Stimulated activated CD4-positive, alpha-beta T cell treated with anti-CD3 and anti-CD28 coated beads, Interleukin-15, amount 100 ng/mL, for 1 hour (primary cell): ENCODE data around the gene CEMIP2.

ENCODE experiments used
- DNase-seq, 2 donors: peaks; one replicate each; pipeline ENCODE4 v3.0.0-alpha.2; 2020; ENCODE audit warnings: low read depth in 1 of 2, low spot score in 1 of 2

The CEMIP2 gene

GRCh38 chr9:71748280-71748743, 20.0 kb downstream of the CEMIP2 start:
- no peak for DNase-seq

GRCh38 chr9:71747576-71747975, 20.7 kb downstream of the CEMIP2 start:
- no peak for DNase-seq

GRCh38 chr9:71746758-71747125, 21.6 kb downstream of the CEMIP2 start:
- no peak for DNase-seq

DNA sequence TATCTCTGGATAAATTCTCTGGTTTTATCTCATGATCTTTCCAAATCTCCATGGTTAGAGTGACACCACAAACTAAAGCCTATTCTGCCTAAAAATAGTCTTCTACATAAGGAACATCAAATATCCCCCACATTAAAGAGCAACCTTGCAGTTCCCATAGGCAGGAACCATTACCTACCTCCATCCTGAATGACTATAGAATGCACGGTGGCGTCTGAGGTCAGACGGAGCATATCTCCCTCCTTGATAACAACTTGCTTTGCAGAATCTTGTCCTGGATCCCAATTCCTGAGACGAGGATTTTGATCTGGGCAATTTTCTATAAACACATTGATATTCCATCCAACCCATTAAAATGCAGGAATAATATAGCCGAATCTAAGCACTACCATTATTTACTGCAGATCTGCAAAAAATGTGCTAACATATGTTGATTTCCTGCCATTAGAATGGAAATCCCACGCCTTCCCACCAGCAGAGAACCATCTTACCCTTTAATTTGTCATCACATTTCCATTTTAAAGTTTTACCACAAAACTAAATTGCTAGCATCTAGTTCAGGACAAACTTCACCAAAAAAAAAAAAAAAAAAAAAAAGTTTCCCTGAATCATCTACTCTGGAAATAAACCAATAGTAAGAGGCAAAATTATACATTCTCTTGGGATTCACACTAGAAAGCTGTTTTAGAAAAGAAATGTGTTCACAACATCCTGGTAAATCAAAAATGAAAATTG, 22.1 kb downstream of the CEMIP2 start:
- no peak for DNase-seq

GRCh38 chr9:71744754-71745521, 23.4 kb downstream of the CEMIP2 start:
- DNase-seq = no peak

- DNase-seq = no peak
These were observed 24.4 kb downstream of the CEMIP2 start for GRCh38 chr9:71743882-71744281.

GRCh38 chr9:71743217-71743705, 25.1 kb downstream of the CEMIP2 start:
- DNase-seq = no peak

DNA sequence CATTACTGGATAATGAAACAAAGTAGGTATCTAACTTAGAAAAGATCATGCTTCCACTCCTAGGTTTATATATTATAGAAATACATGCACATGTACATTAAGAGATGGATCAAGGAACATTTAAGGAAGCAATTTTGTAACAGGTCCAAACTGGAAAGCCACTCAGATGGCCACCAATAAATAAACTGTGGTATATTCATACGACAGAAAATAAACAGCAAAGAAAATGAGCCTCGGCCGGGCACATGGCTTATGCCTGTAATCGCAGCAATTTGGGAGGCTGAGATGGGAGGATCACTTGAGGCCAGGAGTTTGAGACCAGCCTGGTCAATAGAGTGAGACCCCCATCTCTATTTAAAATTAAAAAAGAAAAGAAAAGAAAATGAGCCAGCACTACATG, 25.6 kb downstream of the CEMIP2 start:
- DNase-seq = no peak

DNA sequence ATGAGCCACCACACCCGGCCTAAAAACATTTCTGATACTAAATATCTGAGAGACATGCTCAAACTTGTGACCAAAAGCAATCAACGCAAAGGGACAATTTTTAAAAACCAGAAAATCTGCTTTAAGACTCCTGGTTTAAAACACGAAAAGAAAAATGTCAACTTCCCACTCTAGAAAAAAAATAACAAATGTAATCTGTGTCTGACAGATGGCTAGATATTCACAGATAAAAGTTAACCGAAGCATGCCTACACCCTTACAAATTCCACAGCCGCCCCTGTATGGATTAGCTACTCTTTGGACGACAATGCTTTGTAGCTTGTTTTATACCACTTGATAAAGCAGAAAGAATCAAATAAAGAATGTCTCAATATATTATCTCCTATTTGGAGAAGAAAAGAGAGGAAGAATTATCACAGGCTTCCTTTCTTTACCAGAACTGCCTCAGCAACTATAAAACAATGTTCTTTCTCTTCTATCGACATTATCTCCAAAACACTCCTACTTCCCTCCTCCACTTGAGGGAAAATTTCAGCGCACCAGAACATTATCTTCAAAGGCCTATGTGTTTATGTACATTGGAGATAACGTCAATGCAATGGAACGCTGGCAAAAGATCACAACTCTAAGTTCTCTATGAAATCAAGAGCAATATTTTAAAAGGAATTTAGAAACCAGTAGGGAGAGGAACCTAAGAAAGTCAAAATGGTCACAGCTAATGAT, 26.2 kb downstream of the CEMIP2 start:
- no peak for DNase-seq

DNA sequence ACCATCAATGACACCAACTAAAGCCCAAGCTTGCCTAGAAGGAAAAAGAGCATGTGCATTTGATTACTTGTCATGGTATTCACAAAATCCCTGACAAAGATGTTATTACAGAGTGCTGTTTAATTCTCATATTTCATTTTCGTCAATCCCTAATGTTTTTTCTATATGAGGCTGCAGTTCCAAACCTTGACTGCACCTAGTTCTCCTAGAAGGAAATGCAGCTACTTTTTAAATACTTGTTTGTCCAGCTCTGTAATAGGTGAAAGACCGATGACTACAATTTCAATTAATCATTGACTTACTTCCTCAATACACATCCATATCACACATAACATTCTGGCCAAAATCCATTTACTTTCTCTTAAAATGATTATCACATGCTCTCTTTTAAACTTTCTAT, 28.1 kb downstream of the CEMIP2 start:
- DNase-seq = no peak

DNA sequence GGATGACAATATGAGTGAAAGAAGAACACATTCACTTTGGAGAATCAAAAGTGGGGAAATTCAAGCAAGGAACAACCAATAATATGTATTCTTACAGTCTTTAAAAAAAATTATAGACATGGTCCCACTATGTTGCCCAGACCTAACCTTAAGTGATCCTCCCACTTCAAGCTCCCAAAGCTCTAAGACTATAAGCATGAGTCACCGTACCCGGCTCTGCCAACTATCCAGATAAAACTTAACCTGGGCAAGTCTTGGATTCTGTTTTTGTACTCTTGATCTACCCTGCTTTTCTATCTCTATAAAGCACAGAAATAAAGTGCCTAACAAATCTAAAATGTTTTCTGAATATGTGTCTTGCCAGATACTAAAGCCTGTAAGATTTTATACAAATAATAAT, 30.9 kb downstream of the CEMIP2 start:
- no peak for DNase-seq

DNA sequence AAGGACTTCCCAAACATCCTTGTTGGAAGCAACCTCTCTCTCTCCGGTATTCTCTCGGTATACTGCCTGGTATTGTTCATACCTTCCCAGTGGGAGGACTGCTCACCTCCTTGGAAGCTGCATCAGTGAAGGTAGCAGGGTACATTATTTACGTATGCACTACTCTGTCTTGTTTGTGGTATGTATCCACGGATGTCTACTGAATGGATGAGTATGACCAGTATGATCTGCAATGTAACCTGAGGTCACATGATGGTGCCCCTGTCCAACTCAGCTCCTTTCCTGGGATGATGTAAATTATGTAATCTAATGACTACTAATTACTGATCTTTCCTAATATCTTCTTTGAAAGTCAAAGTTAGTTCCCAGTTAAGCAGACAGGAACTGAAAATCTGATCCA, 32.1 kb downstream of the CEMIP2 start:
- DNase-seq = no peak

GRCh38 chr9:71734950-71735349, 33.4 kb downstream of the CEMIP2 start:
- DNase-seq = no peak

DNA sequence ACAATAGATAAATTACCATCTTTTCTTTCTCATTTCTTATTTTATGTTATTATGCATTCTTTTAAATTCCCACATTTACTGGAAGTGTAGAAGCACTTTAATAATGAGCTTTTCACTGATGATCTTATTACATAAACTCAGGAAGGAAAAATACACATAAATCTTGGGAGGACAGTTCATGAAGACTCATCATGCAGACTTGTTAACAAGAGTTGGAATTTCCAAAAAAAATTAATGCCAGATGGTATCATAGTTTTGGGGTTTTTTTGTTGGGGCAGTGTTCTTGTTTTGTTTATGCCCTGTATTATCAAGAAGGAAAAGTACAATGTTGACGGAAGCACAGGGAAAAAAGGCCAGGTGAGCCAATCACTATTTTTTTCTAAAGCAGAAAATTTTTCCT, 35.1 kb downstream of the CEMIP2 start:
- DNase-seq = no peak

GRCh38 chr9:71729816-71730526, 38.3 kb downstream of the CEMIP2 start:
- DNase-seq = no peak

DNA sequence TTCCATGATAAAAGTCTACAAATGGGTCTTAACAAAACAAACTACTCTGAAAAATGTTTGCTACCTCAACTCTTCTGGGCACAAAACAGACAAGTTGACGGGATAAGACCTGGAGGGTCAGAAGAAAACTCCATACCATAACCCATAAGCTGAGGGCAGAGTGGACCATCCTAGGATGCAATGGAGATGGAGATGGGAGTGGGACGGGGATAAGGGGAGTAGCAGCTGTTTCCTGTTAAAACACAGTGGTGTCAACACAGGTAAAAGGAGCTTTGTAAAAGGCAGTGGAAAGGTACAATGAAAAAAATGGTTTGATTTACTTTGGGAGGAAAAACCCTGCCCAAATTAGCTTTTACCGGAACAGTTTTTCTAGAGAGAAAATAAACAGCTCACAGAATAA, 41.6 kb downstream of the CEMIP2 start:
- DNase-seq = no peak

- no peak for DNase-seq
These were observed 42.5 kb downstream of the CEMIP2 start for GRCh38 chr9:71725590-71726338.

GRCh38 chr9:71721855-71722254, 46.5 kb downstream of the CEMIP2 start:
- no peak for DNase-seq

GRCh38 chr9:71719562-71719961, 48.8 kb downstream of the CEMIP2 start:
- no peak for DNase-seq

DNA sequence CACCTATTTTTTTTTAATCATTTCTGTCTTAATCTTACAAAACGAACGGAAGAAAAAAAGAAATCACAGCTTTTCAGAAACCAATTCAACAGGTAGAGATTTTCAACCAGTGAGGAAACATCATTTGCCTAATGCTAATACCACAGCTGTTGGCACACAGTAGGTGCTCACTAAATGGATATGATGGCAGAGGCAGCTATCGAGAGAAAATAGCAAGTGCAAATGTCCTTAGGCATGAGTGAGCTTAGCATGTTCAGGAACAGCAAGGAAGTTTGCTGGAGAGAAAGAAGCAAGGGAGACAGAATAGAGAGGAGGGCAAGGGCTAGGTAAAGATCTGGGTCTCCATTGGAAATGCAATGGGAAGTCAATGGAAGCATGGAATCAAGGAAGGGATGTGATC, 49.2 kb downstream of the CEMIP2 start:
- no peak for DNase-seq
